Amniotic stem cell (primary cell): ENCODE data around the gene GSS.
A peak's percentile ranks its signal among the peaks of the same experiment; 100 is the strongest.

ENCODE experiments used
- DNase-seq: peaks from one replicate; lab custom pipeline; 2025; lab: John Stamatoyannopoulos, UW

Gene GSS

GRCh38 chr20:34978092-34978744 lies 22.6 kb upstream of the GSS start:
- DNase-seq = no peak

DNA sequence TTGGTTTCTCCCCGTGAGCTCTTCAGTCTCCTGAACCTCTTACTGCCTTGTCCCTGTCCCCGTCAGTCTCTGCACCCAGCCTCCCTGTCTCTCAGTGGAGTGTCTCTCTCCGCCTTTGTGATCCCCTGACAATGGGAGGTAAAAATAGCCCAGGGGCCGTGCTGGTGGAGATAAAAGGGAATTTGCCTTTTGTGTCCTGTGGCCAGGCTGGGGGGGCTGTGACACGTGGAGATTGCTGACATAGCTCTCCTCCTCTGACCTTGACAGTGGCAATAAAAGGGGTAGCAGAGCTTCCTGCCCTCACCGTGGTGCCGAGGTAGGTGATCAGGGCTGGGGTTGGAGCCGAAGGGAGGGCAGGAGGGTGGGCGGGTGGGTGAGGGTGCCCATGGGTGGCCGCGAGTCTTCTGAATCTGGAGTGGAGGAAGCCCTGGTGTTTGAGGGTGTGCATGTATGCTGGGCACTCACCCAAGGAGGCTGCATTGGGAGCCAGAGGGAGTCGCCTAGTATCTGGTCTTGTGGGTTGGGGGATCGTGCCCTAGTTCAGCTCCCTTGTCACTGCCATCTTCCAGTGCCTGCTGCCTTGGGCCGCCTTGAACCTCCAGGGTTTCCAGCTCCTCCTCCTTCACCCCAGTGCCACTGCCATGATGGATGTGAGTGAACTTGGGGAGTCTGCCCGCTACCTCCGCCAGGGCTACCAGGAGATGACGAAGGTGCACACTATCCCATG lies 21.9 kb upstream of the GSS start:
- DNase-seq = no peak

DNA sequence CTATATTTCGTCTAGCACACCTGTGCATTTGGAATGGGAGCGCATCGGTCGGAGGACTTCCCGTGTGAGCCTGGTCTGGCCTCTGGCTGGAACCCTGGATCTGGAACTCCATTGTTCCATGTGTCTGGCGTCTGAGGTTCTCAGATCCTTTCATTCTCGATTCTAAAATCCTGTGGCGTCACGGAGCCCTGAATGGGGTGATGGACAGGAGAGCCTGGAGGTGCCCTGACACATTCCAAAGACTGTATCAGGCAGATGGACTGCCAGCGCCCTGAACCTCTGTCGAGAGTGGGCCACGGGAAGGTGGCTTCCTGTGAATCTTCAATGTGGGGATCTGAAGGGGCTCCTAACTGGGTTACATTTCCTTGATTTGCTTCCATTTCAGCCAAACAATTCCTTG lies 20.7 kb upstream of the GSS start:
- no peak for DNase-seq

DNA sequence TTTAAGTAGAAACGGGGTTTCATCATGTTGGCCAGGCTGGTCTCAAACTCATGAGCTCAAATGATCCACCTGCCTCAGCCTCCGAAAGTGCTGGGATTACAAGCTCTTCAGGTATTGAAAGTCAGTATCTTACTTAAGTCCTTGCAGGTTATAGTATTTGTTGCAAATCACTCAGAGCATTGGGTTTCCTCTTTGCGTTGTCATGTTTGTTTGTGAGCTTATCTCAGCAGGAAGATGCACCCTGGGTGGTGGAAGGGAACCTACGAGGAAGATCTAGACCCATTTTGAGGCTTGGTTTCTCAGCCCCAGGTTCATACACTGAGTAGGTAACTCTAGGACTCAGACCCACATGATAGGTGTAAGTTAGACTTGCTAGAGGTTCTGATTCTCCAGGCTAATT lies 18.6 kb upstream of the GSS start:
- no peak for DNase-seq

GRCh38 chr20:34971561-34972235 lies 16.1 kb upstream of the GSS start:
- DNase-seq = no peak

- DNase-seq = no peak
Measured at GRCh38 chr20:34970846-34971560, 15.4 kb upstream of the GSS start.

- no peak for DNase-seq
Measured at GRCh38 chr20:34970193-34970840, 14.7 kb upstream of the GSS start.

DNA sequence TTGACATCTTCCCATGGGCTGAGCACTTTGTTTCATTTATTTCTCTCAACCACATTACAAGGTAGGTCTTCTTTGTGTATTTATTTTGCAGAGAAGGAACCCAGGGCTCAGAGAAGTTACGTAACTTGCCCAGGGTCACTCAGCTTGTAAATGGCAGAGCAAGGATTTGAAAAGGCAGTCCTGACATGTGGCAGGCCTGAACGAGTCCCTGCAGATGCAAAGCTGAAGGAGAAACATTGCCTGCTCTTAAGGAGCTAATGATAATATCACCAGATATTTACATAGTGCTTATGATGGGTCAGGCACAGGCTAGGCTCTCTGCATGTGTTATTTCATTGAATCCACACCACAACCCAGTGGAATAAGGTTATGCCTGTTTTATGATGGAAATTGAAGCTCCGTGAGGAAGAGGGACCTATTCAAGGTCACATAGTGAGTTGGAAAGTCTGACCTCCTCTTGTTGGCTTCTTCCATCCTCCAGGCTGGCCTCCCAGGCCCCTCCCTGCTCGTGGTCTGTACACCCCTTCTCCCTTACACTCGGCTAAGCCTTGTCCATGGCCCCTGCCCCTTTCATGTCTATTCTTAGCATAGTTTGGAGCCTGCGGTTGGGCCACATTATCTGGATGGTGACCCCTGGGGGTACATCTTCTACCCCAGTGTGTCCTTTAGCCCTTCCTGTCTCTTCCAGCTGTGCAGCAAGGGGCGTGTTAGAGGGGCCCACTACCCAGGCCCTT lies 12.6 kb upstream of the GSS start:
- no peak for DNase-seq

GRCh38 chr20:34967421-34967820 lies 11.8 kb upstream of the GSS start:
- DNase-seq = no peak

DNA sequence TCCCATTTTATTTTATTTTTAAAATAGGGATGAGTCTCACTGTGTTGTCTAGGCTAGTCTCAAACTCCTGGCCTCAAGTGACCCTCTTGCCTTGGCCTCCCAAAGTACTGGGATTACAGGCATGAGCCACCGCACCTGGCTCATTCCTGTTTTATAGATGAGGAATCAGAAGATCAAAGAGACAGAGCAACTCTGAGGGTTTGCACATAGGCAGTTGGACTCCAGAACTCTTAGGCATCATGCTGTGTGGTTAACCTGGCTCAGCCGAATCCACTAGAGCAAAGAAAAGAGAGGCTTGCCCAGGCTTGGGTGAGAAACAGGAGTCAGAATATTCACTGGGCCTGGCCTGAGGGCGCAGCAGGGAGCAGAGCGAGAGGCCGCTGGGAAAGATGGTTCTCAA lies 9.4 kb upstream of the GSS start:
- no peak for DNase-seq

DNA sequence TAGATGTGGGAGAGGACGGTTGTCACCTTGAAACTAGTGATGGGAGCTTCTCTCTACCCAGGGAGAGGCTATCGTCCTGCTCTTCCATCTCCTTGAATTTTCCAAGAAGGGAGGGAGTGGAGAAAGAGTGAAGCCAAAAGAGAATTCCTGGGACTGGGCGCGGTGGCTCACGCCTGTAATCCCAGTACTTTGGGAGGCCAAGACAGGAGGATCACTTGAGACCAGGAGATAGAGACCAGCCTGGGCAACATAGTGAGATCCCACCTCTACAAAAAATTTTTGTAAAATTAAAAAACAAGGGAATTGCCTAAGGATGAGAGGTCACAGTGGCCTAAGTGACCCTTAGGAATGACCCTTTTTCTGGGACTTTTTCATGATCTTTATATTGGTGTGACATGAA lies 8.9 kb upstream of the GSS start:
- no peak for DNase-seq

DNA sequence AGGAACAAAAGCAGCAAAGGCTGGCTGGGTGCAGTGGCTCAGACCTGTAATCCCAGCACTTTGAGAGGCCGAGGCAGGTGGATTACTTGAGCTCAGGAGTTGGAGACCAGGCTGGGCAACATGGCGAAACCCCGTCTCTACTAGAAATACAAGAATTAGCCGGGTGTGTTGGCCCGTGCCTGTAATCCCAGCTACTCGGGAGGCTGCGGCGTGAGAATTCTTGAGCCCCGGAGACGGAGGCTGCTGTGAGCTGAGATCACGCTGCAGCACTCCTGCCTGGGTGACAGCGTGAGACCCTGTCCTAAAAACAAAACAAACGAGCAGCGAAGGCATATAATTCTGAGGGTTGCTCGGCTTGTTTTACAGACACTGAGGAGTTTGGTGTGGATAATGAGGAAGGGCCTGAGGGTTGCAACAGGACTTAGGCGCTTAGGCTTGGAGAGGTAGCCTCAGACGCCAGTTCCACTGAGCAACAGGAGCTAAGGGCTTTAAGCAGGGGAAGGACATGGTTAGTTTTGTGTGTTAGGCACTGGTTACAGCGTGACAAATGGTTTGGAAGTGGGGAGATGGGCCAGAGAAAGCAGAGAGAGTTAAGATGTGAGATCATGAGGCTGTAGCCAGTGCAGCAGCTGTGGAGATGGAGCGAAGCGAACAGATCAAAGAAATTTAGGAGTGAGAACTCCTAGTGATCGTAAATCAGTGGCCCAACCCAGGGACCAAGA lies 1.3 kb upstream of the GSS start:
- DNase-seq = no peak

- no peak for DNase-seq
Measured at GRCh38 chr20:34956041-34956458, 444 bp upstream of the GSS start.

- DNase-seq = no peak
Measured at GRCh38 chr20:34954904-34955230, 739 bp downstream of the GSS start.

GRCh38 chr20:34953960-34954359 lies 1.6 kb downstream of the GSS start:
- no peak for DNase-seq

DNA sequence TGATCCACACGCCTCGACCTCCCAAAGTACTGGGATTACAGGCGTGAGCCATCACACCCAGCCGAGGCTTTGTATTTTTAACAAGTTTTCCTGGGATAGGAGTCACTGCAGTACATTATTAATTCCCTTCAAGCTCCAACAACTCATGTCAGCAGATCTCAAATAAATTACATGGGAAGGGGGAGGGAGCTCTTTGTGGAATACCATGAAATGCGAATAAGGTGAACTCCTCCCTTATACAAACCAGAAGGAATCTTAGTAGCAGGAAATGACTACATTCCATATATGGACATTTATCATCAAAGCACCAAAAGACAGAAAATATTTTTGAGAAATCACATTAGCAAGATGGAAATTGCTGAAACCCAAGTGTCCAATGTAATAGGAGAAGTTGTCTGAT lies 2.9 kb downstream of the GSS start:
- no peak for DNase-seq

GRCh38 chr20:34951652-34952051 lies 4.0 kb downstream of the GSS start:
- no peak for DNase-seq

DNA sequence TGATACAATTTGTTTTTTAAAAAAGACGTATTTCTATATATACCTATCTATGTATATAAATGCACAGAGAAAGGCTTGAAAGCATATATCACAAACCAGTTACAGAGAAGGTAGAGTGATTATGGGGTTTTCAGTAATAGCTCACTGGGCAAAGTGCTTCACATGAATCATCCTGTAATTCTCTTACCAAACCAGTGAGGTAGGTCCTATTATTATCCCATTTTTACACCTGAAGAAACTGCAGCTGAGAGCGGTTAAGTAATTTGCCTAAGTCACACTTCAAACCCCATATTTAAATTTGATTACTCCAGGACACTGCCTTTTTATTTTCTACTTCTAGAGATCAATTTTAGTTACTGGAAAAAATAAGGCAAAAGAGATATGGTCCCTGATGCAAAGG lies 4.4 kb downstream of the GSS start:
- DNase-seq = no peak

DNA sequence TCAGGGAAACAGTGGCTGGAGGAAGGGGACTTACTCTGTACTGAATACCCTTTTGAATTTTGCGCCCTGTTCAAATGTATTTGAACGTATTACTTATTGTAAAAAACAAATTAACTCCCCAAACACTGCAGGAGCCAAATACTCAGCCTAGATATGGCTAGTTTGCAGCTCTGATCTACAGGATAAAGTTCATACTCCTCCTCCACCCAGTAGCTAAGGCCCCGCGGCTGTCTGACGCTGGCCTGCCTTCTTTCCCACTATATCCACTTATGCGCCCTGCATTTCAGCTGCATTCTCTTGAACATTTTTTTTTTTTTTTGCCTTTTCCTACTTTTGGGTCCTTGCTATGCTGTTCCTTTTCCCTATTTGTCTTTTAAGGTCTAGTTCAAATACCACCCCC lies 6.5 kb downstream of the GSS start:
- no peak for DNase-seq

- peak; percentile 34 for DNase-seq
Measured at GRCh38 chr20:34948030-34948429, 7.6 kb downstream of the GSS start.

GRCh38 chr20:34947336-34947735 lies 8.3 kb downstream of the GSS start:
- DNase-seq = no peak
